H1 (cell line): ENCODE measurements around the gene ZNF750.

Experiments used
- BRCA1 ChIP-seq: IDR thresholded peaks from 2 replicates; pipeline ENCODE4 v1.6.1; 2012; ENCODE audit warnings: low read depth, low read length, improper control_type of control experiment
- CTCF ChIP-seq, 3 experiments: IDR thresholded peaks; 1 replicate in 2 of 3; 2 replicates in 1 of 3; pipeline versions ENCODE4 v1.5.1 to v1.6.1; 2011; ENCODE audit warnings: low read length in 3 of 3, mild to moderate bottlenecking in 3 of 3, inconsistent platforms in 2 of 3, low read depth in 1 of 3, moderate library complexity in 1 of 3; ENCODE audit not compliant: insufficient read depth in 1 of 3; ENCODE audit errors: control extremely low read depth in 1 of 3
- E2F6 ChIP-seq: IDR thresholded peaks from 2 replicates; pipeline ENCODE4 v1.6.1; 2012; ENCODE audit warnings: inconsistent platforms
- EZH2 ChIP-seq: fragments of 200-600 bp; sonication (generic); IDR thresholded peaks from 2 replicates; pipeline ENCODE4 v1.7.1; 2012; ENCODE audit warnings: low read depth, mild to moderate bottlenecking, moderate library complexity, low read length, inconsistent platforms; ENCODE audit not compliant: severe bottlenecking
- GABPA ChIP-seq: IDR thresholded peaks from 2 replicates; pipeline ENCODE4 v1.6.1; 2011; ENCODE audit warnings: mild to moderate bottlenecking, low read length, moderate library complexity, borderline replicate concordance; ENCODE audit not compliant: insufficient read depth
- KDM1A ChIP-seq: fragments of 200-600, 300-600 bp; sonication (generic); IDR thresholded peaks from 2 replicates; pipeline ENCODE4 v1.7.1; 2016; ENCODE audit warnings: mild to moderate bottlenecking, low read length, borderline replicate concordance
- POLR2A ChIP-seq, 2 experiments: IDR thresholded peaks; 1 replicate in 1 of 2; 2 replicates in 1 of 2; pipeline ENCODE4 v1.6.1; 2011; ENCODE audit warnings: low read depth in 2 of 2, low read length in 2 of 2, mild to moderate bottlenecking in 2 of 2; ENCODE audit errors: control extremely low read depth in 1 of 2
- TAF1 ChIP-seq: IDR thresholded peaks from 2 replicates; pipeline ENCODE4 v1.6.1; 2011; ENCODE audit warnings: mild to moderate bottlenecking, low read depth, low read length

GRCh38 chr17:82808006-82808405, 31.8 kb downstream of the ZNF750 start:
- TF ChIP-seq CTCF (IDR thresholded peaks at IDR 0.05; ENCODE audit: control extremely low read depth in 1 of 3, insufficient read depth in 1 of 3, low read depth in 1 of 3, low read length in 3 of 3) (no peak), GABPA (no peak), EZH2 (no peak), KDM1A (no peak), POLR2A (IDR thresholded peaks at IDR 0.05; ENCODE audit: control extremely low read depth in 1 of 2, low read depth in 2 of 2, low read length in 2 of 2) (no peak), TAF1 (no peak), E2F6 (no peak), BRCA1 (no peak)
